HG03469 (cell line): ENCODE measurements around the gene RPL3.

ENCODE experiments used
- ATAC-seq: cut with Tn5 transposase; IDR thresholded peaks from one replicate; pipeline ENCODE4 v1.9.1; 2021; ENCODE audit warnings: mild to moderate bottlenecking, moderate library complexity, moderate number of reproducible peaks; ENCODE audit not compliant: unreplicated experiment

Gene RPL3

DNA sequence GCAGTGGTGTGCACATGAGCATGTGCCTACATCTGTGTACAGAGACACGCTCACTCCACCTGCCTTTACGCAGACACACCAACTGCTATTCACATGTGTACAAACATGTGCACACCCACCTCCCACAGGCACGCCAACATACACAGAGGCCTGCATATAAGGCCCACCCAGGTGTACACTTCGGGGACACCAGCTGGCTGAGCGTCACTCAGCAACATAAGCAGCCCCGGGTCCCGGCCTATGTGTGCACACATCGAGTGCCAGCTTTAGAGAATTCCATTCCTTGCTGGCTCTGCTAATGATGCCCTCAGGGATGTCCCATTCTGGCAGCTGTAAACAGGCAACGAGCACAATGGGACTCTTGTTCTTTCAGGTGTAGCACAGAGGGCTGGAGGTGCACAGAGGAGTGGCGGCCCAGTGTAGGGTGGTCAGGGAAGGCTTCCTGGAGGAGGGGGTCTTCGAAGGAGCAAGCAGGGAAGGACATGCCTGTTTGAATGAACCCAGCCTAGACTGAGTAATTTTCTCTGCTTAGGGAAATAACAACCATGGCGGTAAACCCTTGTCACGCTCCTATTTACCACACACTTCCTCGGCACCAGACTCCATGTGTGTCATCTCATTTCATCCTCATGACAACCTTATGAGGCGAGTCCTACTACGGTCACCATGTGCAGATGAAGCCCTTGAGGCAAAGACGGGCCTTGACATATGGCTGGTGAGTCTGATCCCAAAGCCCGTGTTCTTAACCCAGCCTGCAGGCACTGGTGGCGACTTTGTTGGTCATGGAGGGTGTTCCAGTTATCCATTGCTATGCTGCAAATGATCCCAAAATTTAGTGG, 35.1 kb downstream of the RPL3 start:
- no peak for ATAC-seq

DNA sequence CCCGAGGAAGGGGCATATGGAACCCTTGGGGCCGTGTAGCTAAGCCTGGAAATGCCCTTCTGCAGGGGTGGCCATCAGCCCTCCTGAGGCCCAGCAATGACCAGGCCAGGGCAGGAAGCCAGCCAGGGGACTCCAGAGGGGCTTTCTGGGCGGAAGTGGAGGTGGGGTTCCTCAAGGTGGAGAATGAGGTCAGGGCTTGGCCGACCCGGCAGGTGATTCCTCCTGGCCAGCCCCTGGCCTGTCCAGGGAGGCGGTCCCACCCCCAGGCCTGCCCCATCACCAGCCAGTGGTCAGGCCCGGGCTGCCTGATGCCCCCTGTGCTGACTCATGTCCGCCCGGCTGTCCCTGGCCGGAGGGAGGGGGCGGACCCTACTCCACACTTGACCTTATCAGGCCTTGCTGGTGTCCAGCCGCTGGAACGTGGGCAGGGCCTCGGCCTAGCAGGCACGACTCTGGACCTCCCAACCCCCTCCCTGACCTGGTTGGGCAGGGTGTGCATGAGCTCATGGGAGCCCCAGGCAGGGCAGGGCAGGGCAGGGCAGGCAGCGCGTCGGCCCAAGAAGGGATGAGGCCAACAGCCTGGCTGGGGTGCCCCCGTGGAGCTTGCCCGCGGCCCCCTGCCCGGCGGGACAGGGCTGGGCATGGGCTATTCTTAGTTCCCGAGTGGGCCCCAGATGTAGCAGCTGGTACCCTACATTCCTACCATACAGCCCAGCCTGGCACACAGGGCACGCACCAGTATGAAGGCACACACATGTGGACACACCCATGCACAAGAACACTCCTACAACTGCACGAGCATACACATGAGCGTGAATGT, 35.9 kb downstream of the RPL3 start:
- no peak for ATAC-seq

DNA sequence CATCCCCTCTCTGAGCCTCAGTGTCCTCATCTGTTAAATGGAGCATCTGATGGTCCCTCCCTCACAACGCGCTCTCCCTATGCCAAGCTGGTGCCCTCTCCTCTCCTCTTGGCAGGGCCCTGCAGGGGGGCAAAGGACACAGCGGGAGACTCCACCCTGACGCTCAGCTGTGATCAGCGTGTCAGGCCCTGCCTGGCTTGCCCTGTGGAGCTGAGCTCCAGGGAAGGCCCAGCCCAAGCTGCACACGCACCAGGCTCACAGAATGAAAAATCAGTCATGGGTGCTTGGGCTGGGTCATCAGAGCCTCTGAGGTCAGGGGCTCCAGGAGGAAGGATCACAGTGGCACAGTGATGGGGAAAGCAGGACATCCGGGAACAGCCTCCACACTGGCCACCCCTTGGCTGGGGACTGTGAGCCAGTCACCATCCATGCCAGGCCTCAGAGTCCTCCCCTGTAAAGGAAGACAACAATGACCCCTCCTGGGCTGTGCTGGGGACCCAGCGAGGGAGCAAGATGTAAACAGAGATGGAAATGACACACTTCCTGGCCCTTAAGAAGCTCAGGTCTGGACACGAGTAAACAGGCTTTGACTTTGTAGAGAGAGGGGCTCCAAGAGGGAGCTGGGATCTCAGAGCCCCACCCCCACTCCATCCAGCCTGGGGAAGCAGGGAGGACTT, 36.6 kb downstream of the RPL3 start:
- ATAC-seq = no peak

DNA sequence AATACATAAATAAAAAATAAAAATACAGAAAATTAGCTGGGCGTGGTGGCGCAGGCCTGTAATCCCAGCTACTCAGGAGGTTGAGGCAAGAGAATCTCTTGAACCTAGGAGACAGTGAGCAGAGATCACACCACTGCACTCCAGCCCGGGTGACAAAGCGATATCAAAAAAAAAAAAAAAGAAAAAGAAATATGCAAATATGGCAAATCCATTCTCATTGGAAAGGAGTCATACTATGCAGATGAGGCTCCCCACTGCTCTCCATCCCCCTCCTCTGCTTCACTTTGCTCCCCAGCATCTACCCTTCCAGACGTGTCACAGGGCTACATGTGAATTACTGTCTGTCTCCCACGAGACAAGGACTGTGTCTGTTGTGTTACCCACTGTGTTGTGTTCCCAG, 38.3 kb downstream of the RPL3 start:
- no peak for ATAC-seq

DNA sequence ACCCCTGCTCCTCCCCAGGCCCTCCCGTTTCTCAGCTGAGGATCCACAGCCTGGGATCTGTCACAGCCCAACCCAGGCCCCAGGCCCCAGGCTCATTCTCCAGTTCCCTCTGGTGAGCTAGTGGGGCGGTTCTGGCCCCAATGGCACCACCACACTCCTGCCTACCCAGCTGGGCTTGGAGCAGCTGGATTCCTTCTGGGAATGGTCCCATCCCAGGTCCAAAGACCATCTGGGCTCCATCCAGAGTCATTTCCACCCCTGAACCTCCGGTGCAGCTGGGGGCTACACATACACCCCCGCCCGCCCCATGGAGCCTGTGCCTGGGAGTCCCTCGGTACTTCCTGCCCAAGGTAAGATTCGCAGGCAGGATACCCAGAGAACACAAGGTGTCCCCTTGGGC, 39.2 kb downstream of the RPL3 start:
- ATAC-seq = no peak

DNA sequence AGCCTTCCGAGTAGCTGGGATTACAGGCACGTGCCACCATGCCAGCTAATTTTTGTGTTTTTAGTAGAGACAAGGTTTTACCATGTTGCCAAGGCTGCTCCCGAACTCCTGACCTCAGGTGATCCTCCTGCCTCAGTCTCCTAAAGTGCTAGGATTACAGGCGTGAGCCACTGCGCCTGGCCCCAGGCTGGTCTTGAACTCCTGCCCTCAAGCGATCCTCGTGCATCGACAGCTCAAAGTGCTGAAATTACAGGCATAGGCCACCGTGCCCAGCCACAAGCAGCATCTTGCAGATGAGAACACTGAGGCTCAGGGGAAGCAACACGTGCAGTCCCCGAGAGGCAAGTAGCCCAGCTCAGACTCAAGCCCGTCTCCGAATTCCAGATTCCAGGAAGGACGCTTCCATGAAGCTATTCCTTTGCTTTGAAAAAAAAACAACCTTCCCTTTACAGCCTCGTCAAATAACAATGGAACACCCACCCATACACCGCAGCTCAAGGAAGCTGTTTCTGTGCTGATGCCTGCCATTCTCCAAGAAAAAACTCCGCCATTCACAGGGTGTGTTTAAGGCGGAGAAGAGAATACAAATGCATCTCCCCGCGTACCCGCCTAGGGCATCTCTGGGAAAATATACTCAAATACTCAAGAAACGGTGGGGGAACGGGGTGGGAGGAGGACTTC, 40.1 kb downstream of the RPL3 start:
- no peak for ATAC-seq

DNA sequence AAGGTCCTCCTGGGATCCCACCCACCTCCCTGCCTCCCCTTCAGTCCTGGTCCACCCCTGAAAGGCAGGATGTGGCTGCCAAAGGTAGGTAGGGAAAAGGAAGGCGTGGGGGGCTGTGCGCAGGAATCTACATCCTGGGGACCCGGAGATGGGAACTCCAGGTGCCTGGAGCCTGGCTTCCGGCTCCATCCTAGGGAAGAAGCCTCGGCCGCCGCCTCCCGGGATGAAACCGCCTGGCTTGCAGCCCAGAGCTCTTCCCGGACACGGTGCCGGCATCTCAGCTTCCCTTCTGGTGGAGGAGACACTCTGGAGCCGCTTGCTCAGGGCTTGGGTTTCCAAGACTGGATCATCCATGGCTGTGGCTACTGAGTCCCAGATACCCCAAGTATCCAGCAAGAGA, 41.4 kb downstream of the RPL3 start:
- no peak for ATAC-seq

DNA sequence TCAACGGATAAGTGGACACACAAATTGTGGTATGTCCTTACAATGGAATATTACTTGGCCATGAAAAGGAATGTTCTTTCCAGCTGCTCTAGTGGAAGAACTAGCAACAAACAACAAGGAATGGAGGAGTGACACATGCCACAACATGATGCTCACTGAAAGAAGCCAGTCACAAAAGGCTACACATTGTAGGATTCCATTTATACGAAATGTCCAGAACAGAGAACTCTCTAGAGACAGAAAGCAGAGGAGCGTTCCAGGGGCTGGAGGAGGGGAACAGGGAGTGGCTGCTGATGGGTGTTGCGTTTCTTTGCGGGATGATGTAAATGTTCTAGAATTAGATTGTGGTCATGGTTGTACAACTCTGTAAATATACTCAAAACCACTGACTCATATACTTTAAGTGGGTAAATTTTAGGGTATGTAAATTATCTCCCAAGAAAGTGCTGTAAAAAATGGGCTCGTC, 42.2 kb downstream of the RPL3 start:
- ATAC-seq = no peak

DNA sequence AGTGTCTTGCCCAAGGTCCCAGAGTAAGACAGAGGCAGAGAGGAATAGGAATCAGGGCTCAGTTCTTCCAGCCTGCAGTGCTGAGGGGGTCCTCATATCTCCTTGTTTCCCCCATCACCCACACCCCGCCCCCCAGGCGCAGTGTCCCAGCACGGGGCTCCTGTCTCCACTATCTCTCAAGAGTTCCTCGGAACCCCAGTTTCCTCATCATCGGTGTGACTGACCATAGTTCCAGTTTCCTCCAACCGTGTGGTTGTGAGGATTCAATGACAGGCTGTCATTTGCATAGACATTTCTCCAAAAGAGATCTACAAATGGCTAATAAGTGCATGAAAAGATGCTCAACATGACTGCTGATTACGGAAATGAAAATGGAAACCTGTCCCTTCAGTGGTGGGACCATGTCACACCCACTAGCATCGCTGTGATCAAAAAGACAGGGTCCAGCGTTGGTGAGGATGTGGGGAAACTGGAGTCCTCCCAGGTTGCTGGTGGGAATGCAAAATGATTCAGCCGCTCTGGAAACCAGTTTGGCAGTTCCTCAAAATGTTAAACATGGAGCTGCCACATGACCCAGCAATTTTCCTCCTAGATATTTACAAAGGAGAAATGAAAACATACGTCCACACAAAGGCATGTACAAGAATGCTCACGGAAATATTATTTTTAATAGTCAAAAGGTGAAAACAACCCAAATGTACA, 42.8 kb downstream of the RPL3 start:
- ATAC-seq = no peak

DNA sequence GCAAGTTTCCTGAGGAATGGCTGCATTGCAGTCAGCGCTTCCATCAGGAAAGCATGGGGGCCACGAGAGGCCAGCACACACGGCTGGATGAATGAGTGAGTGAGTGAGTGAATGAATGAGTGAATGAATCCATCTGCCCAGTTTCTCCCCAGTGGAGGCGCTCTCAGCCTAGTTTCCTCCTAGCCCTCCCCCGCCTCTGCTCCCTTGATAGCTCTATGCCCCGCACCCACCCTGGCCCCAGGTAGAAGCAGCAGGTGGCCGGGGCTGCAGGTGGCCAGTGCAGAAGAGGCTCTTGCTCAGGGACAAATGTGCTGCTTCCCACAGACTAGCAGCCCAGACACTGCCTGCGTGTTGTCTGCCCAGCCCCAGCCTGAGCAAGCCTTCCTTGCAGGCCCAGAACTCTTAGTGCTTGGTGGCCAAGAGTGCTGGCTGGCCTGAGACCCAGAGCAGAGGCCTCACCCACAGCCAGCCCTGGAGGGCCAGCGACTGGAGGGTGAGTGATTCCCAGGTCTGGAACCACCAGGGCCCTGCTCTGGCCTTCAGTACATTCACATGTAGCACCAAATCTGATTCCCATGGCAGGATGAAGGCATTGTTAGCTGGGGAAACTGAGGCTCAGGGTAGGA, 43.5 kb downstream of the RPL3 start:
- ATAC-seq = no peak

DNA sequence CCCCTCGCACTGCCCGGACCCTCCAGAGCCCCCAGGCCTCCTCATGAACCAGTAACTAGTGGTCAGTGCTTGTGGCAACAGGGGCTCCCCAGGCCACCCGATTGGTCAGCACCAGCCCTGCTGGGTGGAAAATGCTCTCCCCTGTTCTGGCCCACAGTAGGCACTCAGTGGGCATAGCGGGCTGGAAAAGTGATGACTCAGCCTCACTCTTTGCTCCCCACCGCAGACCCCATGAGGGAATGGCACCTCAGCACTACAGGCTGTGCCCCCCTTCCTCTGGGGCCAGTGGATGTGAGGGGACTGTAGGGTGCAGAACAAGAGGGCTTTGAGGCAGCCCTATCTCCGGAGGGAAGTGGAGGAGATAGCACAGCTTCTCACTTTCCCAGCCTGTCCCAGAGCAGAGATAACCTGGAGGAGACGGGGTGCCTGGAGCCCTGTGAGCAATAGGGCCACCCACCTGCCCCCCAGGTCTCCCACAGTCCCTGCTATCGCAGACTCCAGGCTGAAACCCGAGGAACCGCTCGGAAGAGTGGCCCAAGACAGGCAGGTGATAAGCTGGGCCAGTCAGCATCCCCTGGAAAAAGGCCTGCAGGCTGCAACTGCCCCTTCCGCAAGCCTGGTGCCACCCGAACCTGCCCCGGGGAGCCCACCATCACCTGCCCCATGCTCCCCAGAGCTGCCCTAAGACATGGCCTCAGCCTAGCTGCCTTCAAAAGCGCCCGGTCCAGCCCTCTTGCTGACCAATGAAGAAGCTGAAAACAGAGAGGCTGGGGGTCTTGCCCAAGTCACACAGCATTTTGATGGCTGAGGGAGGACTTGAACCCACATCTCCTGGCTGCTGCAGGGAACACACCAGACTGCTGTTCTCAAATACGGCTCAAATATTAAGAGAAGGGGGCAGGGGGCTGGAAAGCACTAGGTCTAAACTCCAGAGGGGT, 45.2 kb downstream of the RPL3 start:
- no peak for ATAC-seq

DNA sequence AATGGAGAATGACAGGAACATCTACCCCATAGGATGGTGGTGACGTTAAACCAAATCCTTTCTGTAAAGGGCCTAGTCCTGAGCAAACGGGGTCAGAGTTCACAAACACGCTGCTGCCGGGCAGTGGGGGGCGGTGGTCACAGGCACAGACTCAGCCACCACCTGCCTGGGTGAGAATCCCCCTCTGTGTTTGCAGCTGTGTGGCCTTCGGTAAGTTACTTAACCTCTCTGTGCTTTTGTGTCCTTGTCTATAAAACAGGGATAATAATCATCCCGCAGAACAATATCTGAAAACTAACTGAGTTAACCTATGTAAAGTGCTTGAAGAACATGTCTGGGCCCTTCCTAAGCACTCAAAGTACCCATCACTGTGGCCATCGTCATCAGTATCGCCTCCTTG, 48.6 kb downstream of the RPL3 start:
- ATAC-seq = no peak

DNA sequence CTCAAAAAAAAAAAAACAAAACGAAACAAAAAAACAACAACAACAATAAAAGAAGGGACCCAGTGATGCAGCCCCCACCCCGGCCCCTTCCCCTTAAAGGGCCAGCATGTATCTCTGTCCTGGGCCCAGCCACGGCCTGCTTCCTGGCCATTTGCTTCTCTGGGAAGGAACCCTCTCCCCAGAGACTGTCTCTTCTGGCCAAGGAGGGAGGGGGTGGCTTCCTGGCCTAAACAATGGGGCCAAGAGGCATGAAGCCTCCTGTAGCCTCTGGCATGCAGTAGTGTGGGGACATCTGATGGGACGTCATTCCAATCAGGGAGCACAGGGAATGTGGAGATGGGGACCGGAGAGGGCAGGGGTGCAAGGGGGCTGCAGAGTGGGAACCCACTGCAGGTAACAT, 49.1 kb downstream of the RPL3 start:
- no peak for ATAC-seq

DNA sequence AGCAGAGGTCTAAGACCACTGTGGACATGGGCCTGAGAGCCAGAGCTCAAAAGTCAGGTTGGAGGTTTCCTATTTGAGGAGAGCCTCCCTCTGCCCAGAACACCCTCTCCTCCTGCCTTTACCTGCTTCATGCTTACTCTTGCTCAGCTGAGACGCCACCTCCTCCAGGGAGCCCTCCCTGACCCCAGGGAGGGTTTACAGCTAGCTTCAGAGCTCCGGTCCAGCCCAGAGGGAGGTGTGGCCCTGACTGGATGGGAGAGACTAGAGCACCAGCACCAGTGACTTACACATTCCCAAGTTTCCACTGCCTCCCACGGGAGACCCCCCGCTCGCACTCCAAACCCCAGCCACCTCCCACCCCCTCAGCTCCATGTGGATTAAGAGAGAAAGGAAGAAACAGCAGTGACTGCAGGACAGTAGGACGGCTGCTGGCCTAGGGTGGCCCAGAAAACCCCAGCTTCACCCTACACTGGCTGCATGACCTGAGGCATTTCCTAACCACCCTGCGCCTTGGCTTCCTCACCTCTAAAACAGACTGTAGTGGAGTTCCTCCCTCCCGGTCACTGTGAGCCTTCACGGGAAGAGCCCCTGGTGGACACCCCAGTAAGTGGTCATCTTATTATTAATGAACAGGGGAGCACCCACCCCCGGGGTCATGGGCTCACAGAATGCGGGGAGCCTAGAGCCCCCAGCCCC, 50.2 kb downstream of the RPL3 start:
- ATAC-seq = no peak

DNA sequence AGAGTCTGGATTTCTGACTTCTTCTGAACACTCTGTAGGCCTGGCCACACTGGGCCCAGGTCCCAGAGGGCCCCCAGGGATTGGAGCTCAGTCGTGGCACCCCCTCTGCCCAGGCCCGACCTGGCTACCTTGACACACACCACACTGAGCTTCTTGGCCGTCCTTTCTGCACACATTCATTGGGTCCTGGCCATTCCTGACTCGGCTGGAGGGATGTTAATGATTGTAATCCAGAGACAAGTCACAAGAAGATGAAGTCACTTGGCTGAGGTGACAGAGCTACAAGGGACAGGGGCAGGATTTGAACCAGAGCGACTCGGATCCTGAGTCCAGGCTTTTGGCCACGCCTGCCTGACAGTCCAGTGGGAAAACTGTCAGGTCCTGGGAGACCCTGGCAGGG, 50.8 kb downstream of the RPL3 start:
- no peak for ATAC-seq

DNA sequence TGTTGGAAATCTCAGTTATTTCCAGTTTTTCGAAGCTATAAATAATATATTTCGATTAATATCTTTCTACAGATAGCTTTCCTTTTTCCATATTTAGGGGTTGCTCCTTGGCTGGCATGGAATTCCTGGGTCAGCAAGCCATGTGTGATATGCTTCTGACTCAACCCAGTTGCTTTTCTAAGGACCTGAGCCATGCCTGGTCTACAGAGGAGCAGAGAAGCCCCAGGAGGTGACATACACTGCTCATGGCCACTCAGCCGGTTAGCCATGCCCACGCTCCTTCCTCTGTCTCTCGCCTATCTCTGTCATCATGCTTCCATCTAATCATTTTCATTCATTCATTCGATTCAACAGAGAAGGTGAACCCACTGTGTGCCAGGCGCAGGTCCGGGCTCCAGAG, 51.4 kb downstream of the RPL3 start:
- no peak for ATAC-seq

DNA sequence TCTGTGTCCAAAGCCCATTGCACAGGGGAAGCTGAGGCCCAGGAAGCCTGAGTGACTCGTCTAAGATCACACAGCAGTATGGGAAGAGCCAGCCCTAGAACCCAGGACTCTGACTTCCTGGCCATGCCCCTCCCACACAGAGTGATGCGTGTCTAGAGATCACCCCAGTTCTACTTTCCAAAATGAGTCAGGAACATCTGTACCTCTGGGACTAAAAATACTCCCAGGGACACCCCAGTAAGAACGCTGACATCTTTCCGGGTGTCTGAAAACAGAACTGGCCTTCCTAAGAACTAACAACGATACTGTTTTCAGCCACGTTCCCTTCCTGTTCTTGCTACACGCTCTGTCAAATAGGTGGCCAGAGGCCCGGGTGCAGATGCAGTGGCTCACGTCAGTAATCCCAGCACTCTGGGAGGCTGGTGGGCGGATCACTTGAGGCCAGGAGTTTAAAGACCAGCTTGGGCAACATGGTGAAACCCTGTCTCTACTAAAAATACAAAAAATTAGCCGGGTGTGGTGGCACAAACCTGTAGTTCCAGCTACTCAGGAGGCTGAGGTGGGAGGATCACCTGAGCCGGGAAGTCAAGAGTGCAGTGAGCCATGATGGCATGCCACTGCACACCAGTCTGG, 52.9 kb downstream of the RPL3 start:
- ATAC-seq = no peak
